ENCODE measurements around the gene ABCA8.

Gene ABCA8

DNA sequence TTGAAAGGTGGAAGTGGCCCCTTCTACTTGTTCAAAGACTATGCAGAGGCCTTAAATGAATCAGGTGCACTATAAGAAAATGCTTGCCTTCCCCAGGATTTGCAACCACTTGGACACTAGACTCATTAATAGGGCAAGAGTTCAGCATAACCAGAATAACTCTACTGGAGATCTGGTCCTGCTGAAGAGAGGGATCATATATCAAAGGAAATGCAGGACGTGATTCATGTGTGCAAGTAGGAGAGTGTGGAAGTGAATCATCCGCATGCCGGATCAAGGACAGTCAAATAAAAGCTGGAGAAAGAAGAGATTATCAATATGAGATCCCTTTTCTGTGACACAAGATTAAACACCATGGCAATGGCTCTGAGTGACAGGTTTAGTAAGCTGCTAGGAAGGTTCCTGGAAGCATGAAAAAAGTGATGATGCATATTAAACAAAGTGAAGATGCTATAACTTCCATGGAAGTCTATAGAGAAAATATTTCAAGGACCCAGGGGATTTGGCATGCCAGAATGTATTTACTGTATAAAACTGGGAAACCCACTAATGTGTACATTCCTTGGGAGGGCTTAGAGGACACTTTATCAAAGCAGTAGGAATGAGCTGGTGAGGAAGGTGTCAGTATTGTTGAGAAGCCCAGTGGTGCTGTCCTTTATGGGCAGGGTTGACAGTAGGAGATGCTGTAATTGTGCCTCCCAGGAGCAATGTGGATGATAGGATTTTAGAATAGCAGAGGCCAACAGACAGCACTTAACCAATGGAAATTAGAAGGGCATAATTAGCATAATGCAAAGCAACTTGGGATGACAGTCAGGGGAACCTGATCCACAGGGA is 133.1 kb downstream of the ABCA8 start:
- DNase-seq, result no peak

DNA sequence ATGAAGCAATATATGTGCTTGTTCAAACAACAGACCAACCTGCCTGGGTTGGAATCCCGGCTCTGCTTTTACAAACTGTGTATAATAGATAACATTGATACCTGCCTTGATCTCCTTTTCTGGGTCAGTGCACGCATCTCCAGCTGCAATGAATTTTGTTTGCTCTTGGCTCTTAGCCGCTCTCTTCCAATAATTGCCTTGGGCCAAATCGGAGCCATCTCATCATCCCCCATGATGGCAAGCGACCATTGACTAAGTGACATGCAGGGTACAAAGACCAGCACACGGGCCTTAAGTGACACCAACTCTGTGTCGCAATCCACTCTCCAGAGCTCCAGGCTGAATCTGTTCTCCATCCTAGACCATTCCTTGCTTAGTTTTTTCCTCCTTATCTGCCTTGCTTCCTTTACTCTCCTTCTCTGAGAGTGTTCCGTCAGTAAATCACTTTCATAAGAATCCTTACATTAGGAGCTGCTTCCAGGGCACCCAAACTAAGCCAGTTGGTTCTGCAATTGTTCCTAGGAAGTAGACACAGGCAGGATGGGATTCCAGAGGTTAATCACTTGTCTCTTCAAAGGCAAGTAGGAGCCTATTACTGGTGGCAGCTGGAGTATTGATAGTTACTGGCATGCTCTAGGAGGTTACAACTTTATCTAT is 134.2 kb downstream of the ABCA8 start:
- no peak for DNase-seq

GRCh38 chr17:68820476-68820824 is 134.7 kb downstream of the ABCA8 start:
- no peak for DNase-seq

DNA sequence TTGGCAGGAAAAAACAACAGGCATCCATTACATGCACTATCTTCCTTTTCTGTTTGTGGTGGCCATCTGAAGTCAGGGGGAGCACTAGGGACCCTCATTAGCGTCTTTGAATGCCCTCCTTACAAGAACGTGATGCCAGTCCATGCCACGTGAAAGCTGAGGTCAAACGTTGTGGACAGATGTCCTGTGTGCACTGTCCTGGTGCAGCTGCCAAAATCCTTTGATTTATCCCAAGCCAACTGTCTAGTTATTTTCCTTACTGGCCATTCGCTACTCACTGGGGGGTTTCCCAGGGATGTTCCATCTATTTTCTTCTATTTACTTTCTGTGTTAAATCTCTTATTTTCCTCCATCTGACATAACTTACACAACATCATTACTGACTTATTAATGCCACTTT is 135.7 kb downstream of the ABCA8 start:
- no peak for DNase-seq
